Measurements from ENCODE around the gene MYO5B. TPM values are rescaled to one million over a fixed set of nuclear protein-coding genes. Genes with fewer than 3 reads are reported as not detected.

Gene MYO5B
- total and polyA plus RNA-seq, 4 donors, result 0.92 to 20.3 (median 2.9) TPM

DNA sequence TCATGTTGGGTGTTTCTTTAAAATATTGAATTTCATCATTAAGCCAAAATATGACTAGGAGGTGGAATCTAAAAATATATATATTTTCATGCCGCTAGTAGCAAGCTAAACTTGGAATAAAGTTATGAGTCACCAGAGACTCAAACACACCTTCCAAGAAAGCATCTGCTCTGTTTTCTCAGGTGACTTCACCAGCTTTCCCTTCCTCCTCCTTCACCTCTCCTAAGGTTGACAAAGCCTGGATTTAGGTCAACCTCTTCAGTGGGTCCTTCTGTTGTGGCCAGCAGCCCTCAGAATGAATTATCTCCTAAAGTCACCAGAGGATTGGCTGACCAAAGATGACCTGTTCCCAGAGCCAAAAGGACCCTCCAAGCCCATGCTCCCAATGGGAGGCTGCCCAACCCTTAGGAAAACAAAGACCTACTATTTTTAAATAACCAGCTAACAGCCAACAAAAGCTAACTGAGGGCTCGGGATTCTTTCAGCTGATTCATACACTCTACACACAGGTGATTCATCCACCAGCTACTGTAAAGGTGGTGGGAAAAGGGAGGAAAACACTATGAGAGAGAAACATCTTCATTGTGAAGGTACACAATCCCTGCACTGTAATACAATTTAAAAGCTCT, 113.9 kb downstream of the MYO5B start:
- intact Hi-C loops (cut with DNase I), result loop anchor here in 1 of 2 donors (2.0 kb wide), 1 partner anchor 18 kb away; no protein-coding TSS in a partner anchor

GRCh38 chr18:50080316-50080715, 114.6 kb downstream of the MYO5B start:
- no peak for ATAC-seq (ENCODE audit: low FRiP score)
- Histone ChIP-seq H3K9me3 (ENCODE audit: control insufficient read depth, low read length) (no peaks in the 10 kb centered on the region), H3K4me3 (ENCODE audit: low read length in 2 of 2) (no peak overlapping the region), H3K27me3 (ENCODE audit: control insufficient read depth in 1 of 2, insufficient read depth in 2 of 2, low read length in 1 of 2) (no peaks in the 10 kb centered on the region), H3K27ac (ENCODE audit: low read depth in 1 of 2, low read length in 2 of 2) (peak overlapping the region; percentile 22 to 52), H3K36me3 (ENCODE audit: control insufficient read depth in 1 of 2, insufficient read depth in 2 of 2, low read length in 1 of 2) (no peaks in the 10 kb centered on the region), H3K4me1 (ENCODE audit: control insufficient read depth in 1 of 2, insufficient read depth in 2 of 2, low read length in 2 of 2) (peaks cover 3 to 11% of the 10 kb centered on the region in 2 donors)
- no peak for DNase-seq
- intact Hi-C loops (cut with DNase I), result loop anchor here in 1 of 2 donors (2.0 kb wide), 1 partner anchor 18 kb away; no protein-coding TSS in a partner anchor
- 63 to 68% methylated on average over 4 of the region's 4 CpGs for WGBS, 2 donors

More for the DNA sequence above, 113.9 kb downstream of the MYO5B start:
- DNase-seq, result no peak
- WGBS, 2 donors, result 4 to 11% methylated on average over 2 of the region's 2 CpGs
- Histone ChIP-seq H3K36me3 (ENCODE audit: control insufficient read depth in 1 of 2, insufficient read depth in 2 of 2, low read length in 1 of 2) (no peaks in the 10 kb centered on the region), H3K4me3 (ENCODE audit: low read length in 2 of 2) (no peak overlapping the region), H3K27me3 (ENCODE audit: control insufficient read depth in 1 of 2, insufficient read depth in 2 of 2, low read length in 1 of 2) (no peaks in the 10 kb centered on the region), H3K27ac (ENCODE audit: low read depth in 1 of 2, low read length in 2 of 2) (peak overlapping the region in 1 of 2 donors; percentile 81), H3K9me3 (ENCODE audit: control insufficient read depth, low read length) (no peaks in the 10 kb centered on the region), H3K4me1 (ENCODE audit: control insufficient read depth in 1 of 2, insufficient read depth in 2 of 2, low read length in 2 of 2) (peaks cover 3 to 11% of the 10 kb centered on the region in 2 donors)
- ATAC-seq (ENCODE audit: low FRiP score), result peak; percentile 63

GRCh38 chr18:50079571-50080295, 115.2 kb downstream of the MYO5B start:
- intact Hi-C loops (cut with DNase I), result loop anchor here in 1 of 2 donors (2.0 kb wide), 1 partner anchor 17 kb away; no protein-coding TSS in a partner anchor
- 20 to 21% methylated on average over 8 of the region's 8 CpGs for WGBS, 2 donors
- H3K4me3 ChIP-seq (ENCODE audit: low read length in 2 of 2), result no peak overlapping the region
- peak overlapping the region in 1 of 2 donors; percentile 52 for H3K27ac ChIP-seq (ENCODE audit: low read depth in 1 of 2, low read length in 2 of 2)
- peaks cover 3 to 11% of the 10 kb centered on the region in 2 donors for H3K4me1 ChIP-seq (ENCODE audit: control insufficient read depth in 1 of 2, insufficient read depth in 2 of 2, low read length in 2 of 2)
- DNase-seq (peak; percentile 61 to 77), ATAC-seq (ENCODE audit: low FRiP score) (no peak)
- no peaks in the 10 kb centered on the region for H3K27me3 ChIP-seq (ENCODE audit: control insufficient read depth in 1 of 2, insufficient read depth in 2 of 2, low read length in 1 of 2)
- H3K36me3 ChIP-seq (ENCODE audit: control insufficient read depth in 1 of 2, insufficient read depth in 2 of 2, low read length in 1 of 2), result no peaks in the 10 kb centered on the region
- no peaks in the 10 kb centered on the region for H3K9me3 ChIP-seq (ENCODE audit: control insufficient read depth, low read length)

DNA sequence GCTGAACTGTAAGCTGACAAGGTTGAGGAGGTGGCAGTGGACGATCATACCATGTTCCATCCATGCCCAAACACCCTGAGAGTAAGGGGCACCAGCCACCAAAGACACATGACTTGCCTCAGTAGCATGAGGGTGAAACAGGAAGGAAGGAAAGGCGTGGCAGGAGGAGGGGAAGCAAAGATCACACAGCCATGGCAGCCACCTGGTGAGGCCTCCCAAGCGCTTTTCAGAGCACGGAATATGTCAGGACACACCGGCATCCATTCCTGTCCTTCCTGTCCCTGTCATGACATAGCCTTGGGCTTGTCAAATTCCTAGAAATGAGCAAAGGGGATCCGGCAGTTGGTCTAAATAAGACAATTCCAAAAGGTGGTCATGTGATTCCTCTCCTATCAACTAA, 118.7 kb downstream of the MYO5B start:
- H3K27me3 ChIP-seq (ENCODE audit: control insufficient read depth in 1 of 2, insufficient read depth in 2 of 2, low read length in 1 of 2), result no peaks in the 10 kb centered on the region
- 91 to 93% methylated on average over 6 of the region's 6 CpGs for WGBS, 2 donors
- intact Hi-C loops (cut with DNase I), result no loop called here
- H3K9me3 ChIP-seq (ENCODE audit: control insufficient read depth, low read length), result no peaks in the 10 kb centered on the region
- H3K27ac ChIP-seq (ENCODE audit: low read depth in 1 of 2, low read length in 2 of 2), result no peak overlapping the region
- no peak for DNase-seq
- no peak for ATAC-seq (ENCODE audit: low FRiP score)
- H3K4me1 ChIP-seq (ENCODE audit: control insufficient read depth in 1 of 2, insufficient read depth in 2 of 2, low read length in 2 of 2), result peaks cover 3 to 11% of the 10 kb centered on the region in 2 donors
- no peak overlapping the region for H3K4me3 ChIP-seq (ENCODE audit: low read length in 2 of 2)
- H3K36me3 ChIP-seq (ENCODE audit: control insufficient read depth in 1 of 2, insufficient read depth in 2 of 2, low read length in 1 of 2), result no peaks in the 10 kb centered on the region

DNA sequence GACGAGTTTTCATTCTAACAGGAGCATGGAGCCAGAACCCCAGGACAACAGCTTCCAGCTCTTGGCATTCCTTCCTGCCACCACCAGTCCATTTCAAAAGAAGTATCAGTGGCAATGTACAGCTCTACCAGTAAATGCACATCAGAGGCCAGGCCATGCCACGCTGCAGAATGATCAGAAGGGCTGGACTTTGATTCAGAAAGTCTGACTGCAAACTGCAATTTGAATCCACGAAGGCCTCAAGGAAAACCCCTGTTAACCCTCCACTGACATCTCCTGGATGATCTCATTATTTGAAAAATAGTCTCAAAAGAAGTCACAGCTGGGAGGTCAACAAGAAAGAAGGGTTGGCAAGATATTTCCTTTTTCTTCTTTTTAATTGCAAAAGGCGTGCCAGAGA, 119.2 kb downstream of the MYO5B start:
- H3K27ac ChIP-seq (ENCODE audit: low read depth in 1 of 2, low read length in 2 of 2), result no peak overlapping the region
- no peaks in the 10 kb centered on the region for H3K9me3 ChIP-seq (ENCODE audit: control insufficient read depth, low read length)
- intact Hi-C loops (cut with DNase I), result no loop called here
- no peaks in the 10 kb centered on the region for H3K27me3 ChIP-seq (ENCODE audit: control insufficient read depth in 1 of 2, insufficient read depth in 2 of 2, low read length in 1 of 2)
- WGBS, 2 donors, result 31 to 34% methylated on average over 4 of the region's 4 CpGs
- no peaks in the 10 kb centered on the region for H3K36me3 ChIP-seq (ENCODE audit: control insufficient read depth in 1 of 2, insufficient read depth in 2 of 2, low read length in 1 of 2)
- DNase-seq (no peak), ATAC-seq (ENCODE audit: low FRiP score) (no peak)
- H3K4me1 ChIP-seq (ENCODE audit: control insufficient read depth in 1 of 2, insufficient read depth in 2 of 2, low read length in 2 of 2), result peaks cover 3 to 11% of the 10 kb centered on the region in 2 donors
- no peak overlapping the region for H3K4me3 ChIP-seq (ENCODE audit: low read length in 2 of 2)

DNA sequence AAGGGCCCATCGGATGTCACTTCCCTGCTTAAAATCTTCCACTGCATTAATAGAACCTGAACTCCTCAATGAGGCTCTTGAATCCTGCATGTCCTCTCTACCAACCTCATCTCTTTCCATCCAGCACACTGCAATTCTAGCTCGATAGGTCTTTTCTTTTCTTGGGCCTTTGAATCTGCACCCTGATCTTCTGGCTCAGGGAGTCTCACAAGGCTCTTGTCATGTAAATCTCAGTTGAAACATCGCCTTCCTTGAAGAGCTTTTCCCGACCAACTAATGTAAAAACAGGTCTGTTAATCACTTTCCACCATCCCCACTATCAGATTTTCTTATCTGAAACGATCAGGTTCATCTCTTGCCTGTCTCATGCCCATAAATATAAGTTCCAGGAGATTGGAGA, 120.5 kb downstream of the MYO5B start:
- Histone ChIP-seq H3K27ac (ENCODE audit: low read depth in 1 of 2, low read length in 2 of 2) (no peak overlapping the region), H3K4me1 (ENCODE audit: control insufficient read depth in 1 of 2, insufficient read depth in 2 of 2, low read length in 2 of 2) (peaks cover 0 to under 1% of the 10 kb centered on the region in 2 donors), H3K36me3 (ENCODE audit: control insufficient read depth in 1 of 2, insufficient read depth in 2 of 2, low read length in 1 of 2) (no peaks in the 10 kb centered on the region), H3K27me3 (ENCODE audit: control insufficient read depth in 1 of 2, insufficient read depth in 2 of 2, low read length in 1 of 2) (no peaks in the 10 kb centered on the region), H3K4me3 (ENCODE audit: low read length in 2 of 2) (no peak overlapping the region), H3K9me3 (ENCODE audit: control insufficient read depth, low read length) (no peaks in the 10 kb centered on the region)
- no peak for DNase-seq
- intact Hi-C loops (cut with DNase I), result no loop called here
- ATAC-seq (ENCODE audit: low FRiP score), result no peak
- 76 to 85% methylated on average over 5 of the region's 5 CpGs for WGBS, 2 donors

DNA sequence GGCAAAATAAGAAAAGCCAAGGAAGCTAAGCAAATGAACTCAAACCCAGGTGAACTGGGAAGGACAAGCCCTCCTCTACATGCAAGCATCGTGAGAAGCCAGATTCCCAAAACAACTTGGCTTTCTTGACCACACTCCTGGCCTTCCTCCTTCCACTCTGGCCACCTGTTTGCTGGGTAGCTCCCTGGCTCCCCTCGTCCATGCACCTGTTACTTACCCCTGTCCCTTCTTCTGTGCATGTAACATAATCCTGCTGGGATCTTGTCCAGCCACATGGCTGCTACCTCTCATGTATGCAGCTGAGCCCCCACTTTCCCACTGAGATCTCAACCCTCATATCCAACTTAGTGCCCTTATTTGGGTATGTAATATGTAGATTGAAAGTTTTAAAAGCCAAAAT, 121.6 kb downstream of the MYO5B start:
- intact Hi-C loops (cut with DNase I), result no loop called here
- no peak for ATAC-seq (ENCODE audit: low FRiP score)

DNA sequence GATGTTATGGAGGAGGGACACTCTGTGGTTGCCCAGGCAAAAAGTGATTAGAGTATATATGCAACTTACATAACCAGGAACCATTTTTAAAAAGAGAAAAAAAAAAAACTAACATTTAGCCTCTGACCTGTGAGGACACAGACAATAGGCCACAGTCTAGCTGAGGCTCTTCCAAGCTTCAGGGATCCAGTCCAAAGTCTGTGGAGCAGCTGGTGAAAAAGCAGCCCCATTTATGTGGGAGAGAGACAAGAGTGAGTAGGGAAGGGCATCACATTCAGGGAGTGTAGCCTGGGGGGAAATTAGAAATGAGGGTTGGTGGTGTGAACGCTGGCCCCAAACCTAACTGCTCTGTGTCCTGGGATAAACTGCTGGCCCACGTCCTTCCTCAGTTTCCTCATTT, 122.8 kb downstream of the MYO5B start:
- Histone ChIP-seq H3K27me3 (ENCODE audit: control insufficient read depth in 1 of 2, insufficient read depth in 2 of 2, low read length in 1 of 2) (no peaks in the 10 kb centered on the region), H3K4me3 (ENCODE audit: low read length in 2 of 2) (no peak overlapping the region), H3K27ac (ENCODE audit: low read depth in 1 of 2, low read length in 2 of 2) (no peak overlapping the region), H3K9me3 (ENCODE audit: control insufficient read depth, low read length) (no peaks in the 10 kb centered on the region), H3K36me3 (ENCODE audit: control insufficient read depth in 1 of 2, insufficient read depth in 2 of 2, low read length in 1 of 2) (no peaks in the 10 kb centered on the region), H3K4me1 (ENCODE audit: control insufficient read depth in 1 of 2, insufficient read depth in 2 of 2, low read length in 2 of 2) (no peaks in the 10 kb centered on the region)
- intact Hi-C loops (cut with DNase I), result no loop called here
- DNase-seq (no peak), ATAC-seq (ENCODE audit: low FRiP score) (no peak)
- 90 to 94% methylated on average over 2 of the region's 2 CpGs for WGBS, 2 donors

More for the DNA sequence above, 121.6 kb downstream of the MYO5B start:
- H3K27me3 ChIP-seq (ENCODE audit: control insufficient read depth in 1 of 2, insufficient read depth in 2 of 2, low read length in 1 of 2), result no peaks in the 10 kb centered on the region
- H3K36me3 ChIP-seq (ENCODE audit: control insufficient read depth in 1 of 2, insufficient read depth in 2 of 2, low read length in 1 of 2), result no peaks in the 10 kb centered on the region
- DNase-seq, result no peak
- no peak overlapping the region for H3K27ac ChIP-seq (ENCODE audit: low read depth in 1 of 2, low read length in 2 of 2)
- no peak overlapping the region for H3K4me3 ChIP-seq (ENCODE audit: low read length in 2 of 2)
- no peaks in the 10 kb centered on the region for H3K9me3 ChIP-seq (ENCODE audit: control insufficient read depth, low read length)
- 94 to 96% methylated on average over 2 of the region's 2 CpGs for WGBS, 2 donors
- no peaks in the 10 kb centered on the region for H3K4me1 ChIP-seq (ENCODE audit: control insufficient read depth in 1 of 2, insufficient read depth in 2 of 2, low read length in 2 of 2)

- Histone ChIP-seq H3K36me3 (ENCODE audit: control insufficient read depth in 1 of 2, insufficient read depth in 2 of 2, low read length in 1 of 2) (no peaks in the 10 kb centered on the region), H3K27ac (ENCODE audit: low read depth in 1 of 2, low read length in 2 of 2) (no peak overlapping the region), H3K4me1 (ENCODE audit: control insufficient read depth in 1 of 2, insufficient read depth in 2 of 2, low read length in 2 of 2) (no peaks in the 10 kb centered on the region), H3K4me3 (ENCODE audit: low read length in 2 of 2) (no peak overlapping the region), H3K27me3 (ENCODE audit: control insufficient read depth in 1 of 2, insufficient read depth in 2 of 2, low read length in 1 of 2) (no peaks in the 10 kb centered on the region), H3K9me3 (ENCODE audit: control insufficient read depth, low read length) (no peaks in the 10 kb centered on the region)
- intact Hi-C loops (cut with DNase I), result no loop called here
- DNase-seq (no peak), ATAC-seq (ENCODE audit: low FRiP score) (no peak)
- 83 to 87% methylated on average over 4 of the region's 4 CpGs for WGBS, 2 donors
Measured at GRCh38 chr18:50071397-50071796, 123.5 kb downstream of the MYO5B start.
